ENCODE results near the gene PSMB5.

The PSMB5 gene

GRCh38 chr14:23058654-23059504 is 24.2 kb upstream of the PSMB5 start:
- Histone ChIP-seq H3K4me3 (ENCODE audit: low read length) (no peak overlapping the region), H3K27me3 (ENCODE audit: control insufficient read depth, insufficient read depth, low read length) (no peaks in the 10 kb centered on the region), H3K4me1 (ENCODE audit: control insufficient read depth, insufficient read depth, low read length) (peaks cover 6% of the 10 kb centered on the region; the same call in 1 of the 2 replicates), H3K9me3 (ENCODE audit: control insufficient read depth, insufficient read depth, low read length) (no peaks in the 10 kb centered on the region), H3K36me3 (ENCODE audit: control insufficient read depth, insufficient read depth, low read length) (peaks cover 33% of the 10 kb centered on the region), H3K27ac (ENCODE audit: low read length) (no peak overlapping the region)
- no CpG with 5 or more reads among the region's 32 CpGs for WGBS (ENCODE audit: insufficient coverage, insufficient read length)
- DNase-seq (ENCODE audit: low read depth, low spot score), result no peak

- Histone ChIP-seq H3K4me1 (ENCODE audit: control insufficient read depth, insufficient read depth, low read length) (peaks cover 6% of the 10 kb centered on the region; the same call in 1 of the 2 replicates), H3K36me3 (ENCODE audit: control insufficient read depth, insufficient read depth, low read length) (peaks cover 24% of the 10 kb centered on the region), H3K27ac (ENCODE audit: low read length) (no peak overlapping the region), H3K9me3 (ENCODE audit: control insufficient read depth, insufficient read depth, low read length) (no peaks in the 10 kb centered on the region), H3K27me3 (ENCODE audit: control insufficient read depth, insufficient read depth, low read length) (no peaks in the 10 kb centered on the region), H3K4me3 (ENCODE audit: low read length) (peak overlapping the region; percentile 70; the same call in 1 of the 2 replicates)
- DNase-seq (ENCODE audit: low read depth, low spot score), result peak; percentile 85
- WGBS (ENCODE audit: insufficient coverage, insufficient read length), result no CpG with 5 or more reads among the region's 51 CpGs
These were observed 23.3 kb upstream of the PSMB5 start for GRCh38 chr14:23057757-23058653.

GRCh38 chr14:23056956-23057756 is 22.5 kb upstream of the PSMB5 start, which contains the start of gene CDH24:
Gene CDH24, minus strand, starts transcription at chr14:23057520. Its CDS starts 1,787 bp downstream, at chr14:23055733.
- WGBS (ENCODE audit: insufficient coverage, insufficient read length), result no CpG with 5 or more reads among the region's 73 CpGs
- Histone ChIP-seq H3K9me3 (ENCODE audit: control insufficient read depth, insufficient read depth, low read length) (no peaks in the 10 kb centered on the region), H3K27me3 (ENCODE audit: control insufficient read depth, insufficient read depth, low read length) (no peaks in the 10 kb centered on the region), H3K27ac (ENCODE audit: low read length) (no peak within 1 kb of the TSS), H3K4me1 (ENCODE audit: control insufficient read depth, insufficient read depth, low read length) (peaks cover 6% of the 10 kb centered on the region; the same call in 1 of the 2 replicates), H3K4me3 (ENCODE audit: low read length) (peak within 1 kb of the TSS; percentile 70; the same call in 1 of the 2 replicates), H3K36me3 (ENCODE audit: control insufficient read depth, insufficient read depth, low read length) (peaks cover 16% of the 10 kb centered on the region)
- DNase-seq (ENCODE audit: low read depth, low spot score), result no peak

- DNase-seq (ENCODE audit: low read depth, low spot score), result no peak
- Histone ChIP-seq H3K4me1 (ENCODE audit: control insufficient read depth, insufficient read depth, low read length) (peaks cover 6% of the 10 kb centered on the region; the same call in 1 of the 2 replicates), H3K27ac (ENCODE audit: low read length) (no peak overlapping the region), H3K4me3 (ENCODE audit: low read length) (peak overlapping the region; percentile 70; the same call in 1 of the 2 replicates), H3K9me3 (ENCODE audit: control insufficient read depth, insufficient read depth, low read length) (no peaks in the 10 kb centered on the region), H3K27me3 (ENCODE audit: control insufficient read depth, insufficient read depth, low read length) (no peaks in the 10 kb centered on the region), H3K36me3 (ENCODE audit: control insufficient read depth, insufficient read depth, low read length) (peaks cover 13% of the 10 kb centered on the region)
- no CpG with 5 or more reads among the region's 17 CpGs for WGBS (ENCODE audit: insufficient coverage, insufficient read length)
These were observed 21.6 kb upstream of the PSMB5 start for GRCh38 chr14:23056145-23056955.

GRCh38 chr14:23055621-23056144 is 21.0 kb upstream of the PSMB5 start:
- DNase-seq (ENCODE audit: low read depth, low spot score), result no peak
- peaks cover 7% of the 10 kb centered on the region for H3K36me3 ChIP-seq (ENCODE audit: control insufficient read depth, insufficient read depth, low read length)
- WGBS (ENCODE audit: insufficient coverage, insufficient read length), result no CpG with 5 or more reads among the region's 6 CpGs
- no peaks in the 10 kb centered on the region for H3K27me3 ChIP-seq (ENCODE audit: control insufficient read depth, insufficient read depth, low read length)
- H3K4me3 ChIP-seq (ENCODE audit: low read length), result no peak overlapping the region
- H3K4me1 ChIP-seq (ENCODE audit: control insufficient read depth, insufficient read depth, low read length), result peaks cover 6% of the 10 kb centered on the region; the same call in 1 of the 2 replicates
- H3K9me3 ChIP-seq (ENCODE audit: control insufficient read depth, insufficient read depth, low read length), result no peaks in the 10 kb centered on the region
- no peak overlapping the region for H3K27ac ChIP-seq (ENCODE audit: low read length)

GRCh38 chr14:23055147-23055550 is 20.4 kb upstream of the PSMB5 start:
- no peaks in the 10 kb centered on the region for H3K9me3 ChIP-seq (ENCODE audit: control insufficient read depth, insufficient read depth, low read length)
- no peak overlapping the region for H3K4me3 ChIP-seq (ENCODE audit: low read length)
- WGBS (ENCODE audit: insufficient coverage, insufficient read length), result no CpG with 5 or more reads among the region's 12 CpGs
- no peak overlapping the region for H3K27ac ChIP-seq (ENCODE audit: low read length)
- no peaks in the 10 kb centered on the region for H3K27me3 ChIP-seq (ENCODE audit: control insufficient read depth, insufficient read depth, low read length)
- DNase-seq (ENCODE audit: low read depth, low spot score), result no peak
- H3K36me3 ChIP-seq (ENCODE audit: control insufficient read depth, insufficient read depth, low read length), result peaks cover 5% of the 10 kb centered on the region; the same call in 1 of the 2 replicates
- H3K4me1 ChIP-seq (ENCODE audit: control insufficient read depth, insufficient read depth, low read length), result peaks cover 6% of the 10 kb centered on the region; the same call in 1 of the 2 replicates

- Histone ChIP-seq H3K36me3 (ENCODE audit: control insufficient read depth, insufficient read depth, low read length) (peaks cover 3% of the 10 kb centered on the region; the same call in 1 of the 2 replicates), H3K9me3 (ENCODE audit: control insufficient read depth, insufficient read depth, low read length) (no peaks in the 10 kb centered on the region), H3K4me1 (ENCODE audit: control insufficient read depth, insufficient read depth, low read length) (peaks cover 6% of the 10 kb centered on the region; the same call in 1 of the 2 replicates), H3K27ac (ENCODE audit: low read length) (no peak overlapping the region), H3K27me3 (ENCODE audit: control insufficient read depth, insufficient read depth, low read length) (no peaks in the 10 kb centered on the region), H3K4me3 (ENCODE audit: low read length) (no peak overlapping the region)
- no CpG with 5 or more reads among the region's 17 CpGs for WGBS (ENCODE audit: insufficient coverage, insufficient read length)
- no peak for DNase-seq (ENCODE audit: low read depth, low spot score)
These were observed 19.5 kb upstream of the PSMB5 start for GRCh38 chr14:23054000-23054811.

GRCh38 chr14:23053426-23053825 is 18.7 kb upstream of the PSMB5 start:
- DNase-seq (ENCODE audit: low read depth, low spot score), result no peak
- no peaks in the 10 kb centered on the region for H3K9me3 ChIP-seq (ENCODE audit: control insufficient read depth, insufficient read depth, low read length)
- peaks cover 6% of the 10 kb centered on the region; the same call in 1 of the 2 replicates for H3K4me1 ChIP-seq (ENCODE audit: control insufficient read depth, insufficient read depth, low read length)
- no peaks in the 10 kb centered on the region for H3K36me3 ChIP-seq (ENCODE audit: control insufficient read depth, insufficient read depth, low read length)
- no peaks in the 10 kb centered on the region for H3K27me3 ChIP-seq (ENCODE audit: control insufficient read depth, insufficient read depth, low read length)
- no CpG with 5 or more reads among the region's 10 CpGs for WGBS (ENCODE audit: insufficient coverage, insufficient read length)
- no peak overlapping the region for H3K27ac ChIP-seq (ENCODE audit: low read length)
- no peak overlapping the region for H3K4me3 ChIP-seq (ENCODE audit: low read length)
